GM13977 (cell line): ENCODE results near the gene CNNM2.

ENCODE experiments used
- DNase-seq: peaks from one replicate; pipeline ENCODE4 v3.0.0; 2012; ENCODE audit warnings: low spot score
- in situ Hi-C: fragments of 300-500 bp; cut with MboI; formaldehyde crosslinking; loops from one replicate; pipeline ENCODE4 v1.12.0; 2022; ENCODE audit warnings: low sequenced_read_pairs, low pct_unique_long_range_greater_than_20kb, mixed read lengths, inconsistent platforms; ENCODE audit not compliant: unreplicated experiment
- TF ChIP-seq, protein P1 (sequence below): IDR thresholded peaks from 2 replicates; pipeline ENCODE4 v1.5.1; 2012; ENCODE audit warnings: mild to moderate bottlenecking, control low read depth; ENCODE audit not compliant: insufficient read depth; ENCODE audit errors: extremely low read depth, missing control alignments

CNNM2 gene

GRCh38 chr10:102878629-102879028 lies 39.5 kb upstream of the CNNM2 start:
- TF ChIP-seq, protein P1, sequence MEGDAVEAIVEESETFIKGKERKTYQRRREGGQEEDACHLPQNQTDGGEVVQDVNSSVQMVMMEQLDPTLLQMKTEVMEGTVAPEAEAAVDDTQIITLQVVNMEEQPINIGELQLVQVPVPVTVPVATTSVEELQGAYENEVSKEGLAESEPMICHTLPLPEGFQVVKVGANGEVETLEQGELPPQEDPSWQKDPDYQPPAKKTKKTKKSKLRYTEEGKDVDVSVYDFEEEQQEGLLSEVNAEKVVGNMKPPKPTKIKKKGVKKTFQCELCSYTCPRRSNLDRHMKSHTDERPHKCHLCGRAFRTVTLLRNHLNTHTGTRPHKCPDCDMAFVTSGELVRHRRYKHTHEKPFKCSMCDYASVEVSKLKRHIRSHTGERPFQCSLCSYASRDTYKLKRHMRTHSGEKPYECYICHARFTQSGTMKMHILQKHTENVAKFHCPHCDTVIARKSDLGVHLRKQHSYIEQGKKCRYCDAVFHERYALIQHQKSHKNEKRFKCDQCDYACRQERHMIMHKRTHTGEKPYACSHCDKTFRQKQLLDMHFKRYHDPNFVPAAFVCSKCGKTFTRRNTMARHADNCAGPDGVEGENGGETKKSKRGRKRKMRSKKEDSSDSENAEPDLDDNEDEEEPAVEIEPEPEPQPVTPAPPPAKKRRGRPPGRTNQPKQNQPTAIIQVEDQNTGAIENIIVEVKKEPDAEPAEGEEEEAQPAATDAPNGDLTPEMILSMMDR = no peak
- in situ Hi-C loops = no loop called here
- DNase-seq = no peak

- in situ Hi-C loops = no loop called here
- TF ChIP-seq, protein P1 = no peak
These were observed 37.8 kb upstream of the CNNM2 start for GRCh38 chr10:102880256-102880655.

DNA sequence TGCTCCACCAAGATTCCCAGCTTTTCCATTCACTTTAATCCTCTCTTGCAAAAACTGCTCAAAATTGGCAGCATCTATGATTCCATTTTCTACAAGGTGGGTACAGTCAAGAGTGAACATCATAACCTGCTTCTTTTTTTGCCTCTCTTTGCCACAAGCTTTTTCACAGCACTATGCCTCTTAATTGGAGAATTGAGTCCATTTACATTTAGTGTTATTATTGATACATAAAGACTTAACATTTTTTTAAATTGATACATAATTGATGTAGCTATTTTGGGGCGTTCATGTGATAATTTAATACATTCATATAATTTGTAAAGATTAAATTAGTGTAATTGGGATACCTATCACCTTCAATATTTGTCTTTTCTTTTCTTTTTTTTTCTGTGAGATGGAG lies 30.0 kb upstream of the CNNM2 start:
- in situ Hi-C loops = no loop called here
- no peak for DNase-seq
- TF ChIP-seq, protein P1 = no peak

More at GRCh38 chr10:102880256-102880655, 37.8 kb upstream of the CNNM2 start:
- DNase-seq = no peak

DNA sequence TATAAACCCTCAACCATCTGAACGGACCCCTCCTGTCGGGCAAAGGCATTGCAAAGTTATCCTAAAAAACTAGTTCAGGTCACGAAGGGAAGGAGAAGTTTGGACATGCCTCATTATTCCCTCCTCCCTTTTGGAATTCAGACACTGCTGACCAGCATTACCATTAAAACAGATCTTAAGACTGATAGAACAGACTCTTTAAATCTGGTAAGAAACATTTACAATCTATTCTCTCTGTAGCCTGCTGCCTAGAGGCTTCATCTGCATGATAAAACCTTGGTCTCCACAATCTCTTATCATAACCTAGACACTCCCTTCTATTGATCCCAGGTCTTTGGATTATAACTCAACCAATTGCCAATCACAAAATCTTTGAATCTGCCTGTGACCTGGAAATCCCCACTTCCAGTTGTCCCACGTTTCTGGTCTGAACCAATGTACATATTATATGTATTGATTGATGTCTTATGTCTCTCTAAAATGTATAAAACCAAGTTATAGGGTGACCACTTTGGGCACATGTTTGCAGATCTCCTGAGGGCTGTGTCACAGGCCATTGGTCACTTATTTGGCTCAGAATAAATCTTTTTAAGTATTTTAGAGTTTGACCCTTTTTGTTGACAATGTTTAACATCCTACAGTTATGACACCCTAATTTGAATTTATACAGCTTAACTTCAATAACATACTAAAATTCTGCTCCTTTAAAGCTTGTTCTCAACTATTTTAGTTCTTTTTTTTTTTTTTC lies 23.5 kb upstream of the CNNM2 start:
- in situ Hi-C loops = no loop called here
- no peak for DNase-seq
- TF ChIP-seq, protein P1 = no peak

DNA sequence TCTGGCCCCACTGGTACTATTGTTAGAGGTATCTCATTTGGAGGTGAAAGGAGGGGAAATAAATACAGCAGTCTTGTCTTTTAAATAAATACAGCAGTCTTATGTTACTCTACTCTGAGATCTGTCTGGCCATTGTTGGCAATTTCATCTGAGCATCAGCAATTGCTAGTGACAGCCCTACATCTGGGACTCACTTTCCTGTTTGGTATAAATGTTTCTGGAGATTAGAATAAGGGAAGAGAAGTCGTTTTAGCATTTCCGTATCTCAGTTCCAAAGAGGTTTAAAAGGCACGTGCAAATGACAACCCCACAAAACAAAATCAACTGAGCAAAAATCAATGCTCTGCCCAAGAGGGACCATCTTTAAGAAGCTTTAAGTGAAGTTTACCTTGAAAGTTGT lies 18.1 kb upstream of the CNNM2 start:
- in situ Hi-C loops = no loop called here
- DNase-seq = no peak
- TF ChIP-seq, protein P1 = no peak

DNA sequence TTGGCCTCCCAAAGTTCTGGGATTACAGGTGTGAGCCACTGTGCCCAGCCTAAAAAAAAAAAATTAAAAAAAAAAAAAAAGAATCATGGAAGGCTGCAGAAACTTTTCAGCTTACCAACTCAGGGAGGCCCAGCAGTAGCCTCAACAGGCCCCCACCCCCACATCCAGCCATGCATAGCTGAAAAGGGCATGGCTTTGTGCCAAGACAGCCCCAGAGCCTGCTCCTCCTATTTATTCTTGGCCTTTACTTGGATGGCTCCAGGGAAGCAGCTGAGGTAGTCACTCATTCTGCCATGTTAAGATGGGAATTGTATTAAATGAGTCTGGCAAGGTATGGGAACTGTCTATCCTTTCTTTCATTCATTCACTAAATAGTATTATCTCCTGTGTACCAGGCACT lies 13.7 kb upstream of the CNNM2 start:
- TF ChIP-seq, protein P1 = no peak
- in situ Hi-C loops = no loop called here
- DNase-seq = no peak
